ENCODE results near the gene SEC16B.

The SEC16B gene

DNA sequence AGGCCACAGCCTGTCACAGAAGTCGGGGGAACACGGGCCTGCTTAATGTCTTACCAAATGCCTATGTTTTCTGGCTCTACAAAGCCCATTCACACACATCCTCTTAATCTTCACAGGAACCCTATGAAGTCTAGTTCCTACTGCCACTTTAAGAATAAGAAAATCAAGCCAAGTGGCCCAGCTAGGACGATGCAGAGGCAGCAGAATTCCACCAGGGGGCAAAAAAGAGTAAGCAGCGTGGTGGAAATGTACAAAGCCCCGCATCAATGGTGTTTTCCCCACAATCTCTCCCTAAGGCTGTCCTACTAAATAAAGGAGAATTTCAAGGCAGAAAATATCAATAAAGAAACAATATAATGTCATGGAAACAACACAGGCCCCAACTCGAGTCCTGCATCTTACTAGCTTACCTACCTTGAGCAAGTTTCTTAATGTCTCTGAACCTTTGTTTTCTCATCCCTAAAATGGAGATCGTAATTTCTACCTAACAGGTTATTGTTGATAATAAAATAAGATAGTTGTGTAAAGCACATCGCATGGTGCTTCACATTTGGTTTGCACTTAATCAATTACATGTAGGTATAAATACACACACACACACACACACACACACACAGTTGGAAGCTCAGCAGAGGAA is 21.4 kb downstream of the SEC16B start:
- in situ Hi-C loops (cut with MboI; ENCODE audit: low pct_unique_long_range_greater_than_20kb, low sequenced_read_pairs, unreplicated experiment): no loop called here
- TF ChIP-seq, protein P1, sequence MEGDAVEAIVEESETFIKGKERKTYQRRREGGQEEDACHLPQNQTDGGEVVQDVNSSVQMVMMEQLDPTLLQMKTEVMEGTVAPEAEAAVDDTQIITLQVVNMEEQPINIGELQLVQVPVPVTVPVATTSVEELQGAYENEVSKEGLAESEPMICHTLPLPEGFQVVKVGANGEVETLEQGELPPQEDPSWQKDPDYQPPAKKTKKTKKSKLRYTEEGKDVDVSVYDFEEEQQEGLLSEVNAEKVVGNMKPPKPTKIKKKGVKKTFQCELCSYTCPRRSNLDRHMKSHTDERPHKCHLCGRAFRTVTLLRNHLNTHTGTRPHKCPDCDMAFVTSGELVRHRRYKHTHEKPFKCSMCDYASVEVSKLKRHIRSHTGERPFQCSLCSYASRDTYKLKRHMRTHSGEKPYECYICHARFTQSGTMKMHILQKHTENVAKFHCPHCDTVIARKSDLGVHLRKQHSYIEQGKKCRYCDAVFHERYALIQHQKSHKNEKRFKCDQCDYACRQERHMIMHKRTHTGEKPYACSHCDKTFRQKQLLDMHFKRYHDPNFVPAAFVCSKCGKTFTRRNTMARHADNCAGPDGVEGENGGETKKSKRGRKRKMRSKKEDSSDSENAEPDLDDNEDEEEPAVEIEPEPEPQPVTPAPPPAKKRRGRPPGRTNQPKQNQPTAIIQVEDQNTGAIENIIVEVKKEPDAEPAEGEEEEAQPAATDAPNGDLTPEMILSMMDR (IDR thresholded peaks at IDR 0.05; ENCODE audit: extremely low read depth, insufficient read depth, missing control alignments): peak; percentile 83
- DNase-seq (ENCODE audit: low spot score): peak; percentile 64

DNA sequence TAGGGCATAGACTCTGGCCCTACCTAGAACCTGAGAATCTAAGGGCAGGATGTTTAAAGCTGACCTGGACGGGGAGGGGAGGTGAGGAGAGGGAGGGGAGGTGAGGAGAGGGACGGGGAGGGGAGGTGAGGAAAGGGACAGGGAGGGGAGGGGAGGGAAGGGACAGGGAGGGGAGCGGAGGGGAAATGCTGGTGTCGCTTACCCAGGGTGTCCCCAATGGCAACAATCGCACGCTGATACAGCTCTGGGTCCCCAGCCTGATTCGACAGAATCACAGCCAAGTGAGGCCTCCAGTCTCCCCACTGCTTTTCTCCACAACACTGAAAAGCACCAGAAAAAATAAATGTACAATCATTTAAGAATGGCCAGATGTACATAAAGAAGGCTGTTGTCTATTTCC is 22.2 kb downstream of the SEC16B start:
- in situ Hi-C loops (cut with MboI; ENCODE audit: low pct_unique_long_range_greater_than_20kb, low sequenced_read_pairs, unreplicated experiment): no loop called here
- no peak for DNase-seq (ENCODE audit: low spot score)

DNA sequence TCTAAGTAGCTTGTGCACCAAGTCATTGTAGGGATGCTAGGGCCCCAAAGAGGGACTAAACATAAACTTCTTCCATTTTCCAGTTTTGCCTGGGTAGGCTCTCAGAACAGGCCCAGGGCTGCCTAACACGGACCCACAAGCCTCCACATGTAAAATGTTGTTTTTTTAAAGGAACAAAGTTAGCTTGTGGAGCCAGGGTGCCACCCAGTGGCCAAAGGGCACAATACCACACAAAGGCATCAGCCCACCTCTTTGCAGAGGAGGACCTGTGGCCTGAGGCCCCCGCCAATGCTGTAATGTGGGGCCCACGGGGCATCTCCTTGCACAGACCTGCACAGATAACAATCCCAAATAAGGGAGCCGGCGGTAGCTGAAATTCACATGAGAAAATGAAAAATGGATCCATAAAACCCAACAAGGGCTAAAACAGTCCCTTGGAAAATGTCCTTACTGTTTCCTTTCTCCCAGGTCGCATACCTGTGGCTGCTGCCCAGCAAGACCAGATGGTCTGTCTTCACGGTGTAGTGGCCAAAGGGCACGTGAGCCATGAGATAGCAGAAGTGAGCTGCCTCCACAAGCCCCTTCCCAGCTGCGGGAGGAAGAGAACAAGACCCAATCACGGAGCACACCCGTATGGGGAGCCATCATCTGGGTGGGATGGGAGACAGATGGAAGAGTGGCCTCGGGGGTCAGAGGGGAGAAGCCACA is 23.8 kb downstream of the SEC16B start:
- DNase-seq (ENCODE audit: low spot score): peak; percentile 59
- in situ Hi-C loops (cut with MboI; ENCODE audit: low pct_unique_long_range_greater_than_20kb, low sequenced_read_pairs, unreplicated experiment): no loop called here
- TF ChIP-seq, protein P1 (IDR thresholded peaks at IDR 0.05; ENCODE audit: extremely low read depth, insufficient read depth, missing control alignments): peak; percentile 89

More for the DNA sequence above, 22.2 kb downstream of the SEC16B start:
- TF ChIP-seq, protein P1 (IDR thresholded peaks at IDR 0.05; ENCODE audit: extremely low read depth, insufficient read depth, missing control alignments): no peak

DNA sequence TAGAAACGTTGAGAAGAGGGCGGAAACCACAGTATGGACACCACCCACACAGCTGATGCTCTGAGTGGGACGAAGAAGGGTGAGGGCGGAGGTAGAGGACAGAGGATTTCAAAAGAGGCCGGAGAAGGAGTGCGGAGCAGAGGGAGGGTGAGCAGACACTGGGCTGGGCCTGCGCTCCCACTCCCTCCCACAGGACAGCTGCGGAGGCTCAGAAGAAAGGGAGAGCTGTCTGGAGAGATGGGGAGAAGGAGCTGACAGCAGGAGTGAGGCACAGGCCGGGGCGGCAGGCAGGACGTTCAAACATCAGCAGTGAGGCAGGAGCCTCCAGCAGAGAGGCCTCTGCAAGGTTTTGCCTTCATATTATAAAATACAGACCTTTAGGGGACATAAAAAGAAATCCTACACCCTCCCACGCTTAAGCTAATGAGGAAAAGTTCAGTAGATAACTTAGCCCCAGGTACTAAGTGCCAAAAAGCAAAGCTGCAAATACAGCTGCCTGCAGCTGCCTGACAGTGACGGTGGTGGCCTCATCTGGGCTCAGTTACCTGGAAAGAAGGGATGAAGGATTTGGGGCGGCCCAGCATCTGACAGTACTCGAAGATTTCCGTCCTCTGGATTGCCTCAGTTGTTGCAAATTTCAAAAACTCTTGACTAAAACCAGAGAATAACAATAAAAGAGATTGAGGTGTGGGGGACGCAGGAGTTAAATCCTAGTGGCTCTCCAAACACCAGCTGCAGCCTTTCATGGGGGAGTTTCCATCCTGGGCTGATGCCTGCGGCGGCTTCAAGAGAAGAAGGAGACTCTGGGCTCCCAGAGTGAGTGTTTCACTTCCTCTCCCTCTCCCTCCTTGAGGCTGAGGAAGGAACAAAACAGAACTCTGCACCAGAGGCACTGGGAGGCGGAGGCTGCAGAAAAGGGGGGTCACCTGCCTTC is 25.6 kb downstream of the SEC16B start:
- in situ Hi-C loops (cut with MboI; ENCODE audit: low pct_unique_long_range_greater_than_20kb, low sequenced_read_pairs, unreplicated experiment): no loop called here
- TF ChIP-seq, protein P1 (IDR thresholded peaks at IDR 0.05; ENCODE audit: extremely low read depth, insufficient read depth, missing control alignments): no peak
- DNase-seq (ENCODE audit: low spot score): no peak

DNA sequence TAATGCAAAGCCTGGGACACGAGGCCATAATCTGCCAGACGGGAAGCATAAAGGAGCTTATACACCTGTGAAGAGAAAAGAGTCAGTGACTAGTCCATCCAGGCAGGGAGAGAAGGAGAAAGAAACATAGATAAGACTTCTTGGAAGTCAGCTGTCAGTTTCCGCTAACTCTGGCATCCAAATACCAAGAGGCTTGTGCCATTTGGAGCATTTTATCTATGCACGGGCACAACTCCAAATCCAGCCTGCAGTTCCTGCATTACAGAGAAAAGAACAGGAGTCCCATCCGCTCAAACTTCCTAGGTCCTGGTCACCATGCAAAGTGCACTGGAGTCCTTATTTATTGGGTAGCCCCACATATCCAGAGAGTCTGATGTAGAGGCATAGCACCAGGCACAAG is 27.9 kb downstream of the SEC16B start:
- in situ Hi-C loops (cut with MboI; ENCODE audit: low pct_unique_long_range_greater_than_20kb, low sequenced_read_pairs, unreplicated experiment): no loop called here
- TF ChIP-seq, protein P1 (IDR thresholded peaks at IDR 0.05; ENCODE audit: extremely low read depth, insufficient read depth, missing control alignments): no peak
- DNase-seq (ENCODE audit: low spot score): no peak

DNA sequence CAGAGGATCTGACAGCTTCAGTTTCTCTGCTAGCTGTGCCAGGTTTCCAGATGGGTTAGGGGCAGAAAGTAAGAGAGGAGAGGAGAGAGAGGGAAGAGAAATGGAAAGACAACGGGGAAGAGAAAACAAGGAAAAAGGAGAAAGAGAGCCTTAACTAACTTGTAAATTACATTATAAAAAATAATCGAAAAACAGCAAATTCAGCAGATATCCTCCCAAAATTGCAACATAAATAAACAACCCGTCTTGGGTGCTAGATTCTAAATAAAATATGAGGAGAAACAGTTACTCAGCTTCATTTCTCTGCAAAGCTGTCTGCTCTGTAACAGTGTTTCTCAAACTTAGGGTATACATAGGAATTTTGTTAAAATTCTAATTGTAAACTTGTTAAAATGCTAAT is 29.2 kb downstream of the SEC16B start:
- TF ChIP-seq, protein P1 (IDR thresholded peaks at IDR 0.05; ENCODE audit: extremely low read depth, insufficient read depth, missing control alignments): no peak
- DNase-seq (ENCODE audit: low spot score): no peak
- in situ Hi-C loops (cut with MboI; ENCODE audit: low pct_unique_long_range_greater_than_20kb, low sequenced_read_pairs, unreplicated experiment): no loop called here

Measured in GM13977 (cell line).